Stimulated activated CD4-positive, alpha-beta T cell treated with anti-CD3 and anti-CD28 coated beads, Interleukin-15, amount 100 ng/mL, for 1 hour (primary cell): ENCODE results near the gene ARHGAP15.

ENCODE experiments used
- DNase-seq, 2 donors: peaks; one replicate each; pipeline ENCODE4 v3.0.0-alpha.2; 2020; ENCODE audit warnings: low read depth in 1 of 2, low spot score in 1 of 2

ARHGAP15 gene

DNA sequence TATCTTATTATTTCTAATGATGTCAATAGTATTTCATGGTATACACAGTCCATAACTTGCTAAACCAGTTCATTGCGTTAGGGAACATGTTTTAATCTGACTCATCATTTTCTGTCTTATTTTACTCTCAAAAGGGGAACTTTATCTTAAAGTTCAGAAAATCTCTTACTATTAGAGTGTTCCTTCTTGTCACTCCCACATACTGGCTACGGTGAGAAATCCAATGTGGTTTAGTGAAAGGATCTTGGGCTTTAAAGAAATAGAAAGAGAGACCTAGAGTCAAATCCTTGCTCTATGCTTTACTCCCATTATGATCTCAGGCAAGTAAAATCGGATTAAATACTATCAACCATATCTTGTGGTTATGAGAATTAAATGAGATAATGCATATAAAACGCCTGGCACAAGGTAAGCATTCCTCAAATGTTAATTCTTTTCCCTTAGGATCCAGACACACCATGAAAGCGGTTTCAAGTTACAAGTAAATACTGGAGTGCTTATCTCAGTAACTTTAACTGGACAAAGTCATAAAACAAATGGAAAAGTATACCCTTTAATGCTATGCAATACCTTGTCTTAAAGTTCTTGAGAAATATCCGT lies 576.0 kb downstream of the ARHGAP15 start:
- no peak for DNase-seq

DNA sequence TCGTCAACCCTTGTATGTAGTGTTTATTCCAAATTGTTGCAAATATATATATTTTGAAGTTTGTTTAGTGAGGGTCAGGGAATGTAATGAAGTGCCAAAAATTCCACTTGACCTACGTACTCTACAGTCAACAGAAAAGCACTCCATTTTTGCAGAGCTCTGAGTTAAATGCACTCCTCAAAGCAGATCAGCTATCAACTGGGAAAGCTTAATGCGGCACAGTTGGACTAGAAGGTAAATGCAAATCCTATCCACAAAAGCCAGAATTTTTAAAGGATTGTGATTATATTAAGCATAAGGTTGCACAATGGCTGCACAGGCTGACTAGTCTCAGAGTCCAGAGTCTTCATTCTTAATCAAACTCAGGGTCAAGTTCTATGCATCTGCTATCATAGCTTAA lies 577.1 kb downstream of the ARHGAP15 start:
- no peak for DNase-seq

DNA sequence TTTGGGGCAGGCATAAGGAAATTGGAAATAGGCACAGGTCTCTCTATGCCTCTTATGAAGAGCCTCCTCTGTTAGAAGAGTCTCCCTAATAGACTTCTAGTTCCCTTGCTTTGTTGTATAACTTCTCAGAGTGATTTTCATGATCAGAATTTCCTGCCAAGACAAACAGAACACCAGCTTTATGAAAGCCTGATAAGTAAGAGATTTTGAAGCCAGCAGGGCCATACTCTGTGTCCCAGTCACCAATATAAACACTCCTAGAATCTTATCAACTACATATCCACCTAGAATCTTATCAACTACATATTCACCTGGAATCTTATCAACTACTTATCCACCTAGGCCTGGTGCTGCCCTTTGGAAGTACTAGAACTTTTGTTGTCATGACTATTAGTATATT lies 579.5 kb downstream of the ARHGAP15 start:
- no peak for DNase-seq

- DNase-seq = no peak
Measured at GRCh38 chr2:143710196-143710595, 581.0 kb downstream of the ARHGAP15 start.

GRCh38 chr2:143710879-143711278 lies 581.7 kb downstream of the ARHGAP15 start:
- no peak for DNase-seq

DNA sequence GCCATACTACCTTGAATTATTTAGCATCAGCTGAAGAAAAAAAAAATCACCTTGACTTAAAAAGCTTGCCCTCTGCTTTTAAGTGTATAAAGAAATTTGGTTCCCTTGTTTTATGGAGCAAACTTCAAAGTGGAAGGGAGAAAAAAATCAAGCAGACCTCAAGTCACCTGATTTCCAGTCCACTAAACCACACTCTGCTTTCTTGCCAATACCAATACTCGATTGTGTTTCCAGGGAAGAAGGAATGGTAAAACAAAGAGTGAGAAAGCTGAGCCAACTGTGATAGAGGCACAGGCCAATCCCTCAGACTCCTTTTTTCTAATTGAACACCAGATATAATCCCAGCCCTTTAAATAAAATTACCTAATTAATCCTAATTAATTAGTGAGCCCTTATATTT lies 587.3 kb downstream of the ARHGAP15 start:
- no peak for DNase-seq

DNA sequence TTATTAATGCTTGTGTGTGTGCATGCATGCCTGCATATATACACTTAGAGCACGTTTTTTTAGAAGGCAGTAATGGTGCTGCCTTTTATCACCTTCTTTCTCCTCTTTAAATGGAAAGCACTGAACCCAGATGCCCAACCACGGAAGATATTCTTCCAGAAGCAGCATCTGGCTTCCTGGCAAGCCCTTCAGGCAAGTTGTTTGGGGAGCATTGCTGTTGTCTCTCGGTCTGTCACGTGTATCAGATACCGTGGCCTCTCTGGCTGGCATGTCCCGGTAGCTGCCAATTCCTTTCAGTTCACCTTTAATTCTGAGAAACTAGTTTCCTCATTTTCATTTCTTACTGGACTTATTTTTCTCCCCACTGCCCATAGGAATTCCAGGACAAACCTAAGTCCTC lies 587.8 kb downstream of the ARHGAP15 start:
- no peak for DNase-seq

DNA sequence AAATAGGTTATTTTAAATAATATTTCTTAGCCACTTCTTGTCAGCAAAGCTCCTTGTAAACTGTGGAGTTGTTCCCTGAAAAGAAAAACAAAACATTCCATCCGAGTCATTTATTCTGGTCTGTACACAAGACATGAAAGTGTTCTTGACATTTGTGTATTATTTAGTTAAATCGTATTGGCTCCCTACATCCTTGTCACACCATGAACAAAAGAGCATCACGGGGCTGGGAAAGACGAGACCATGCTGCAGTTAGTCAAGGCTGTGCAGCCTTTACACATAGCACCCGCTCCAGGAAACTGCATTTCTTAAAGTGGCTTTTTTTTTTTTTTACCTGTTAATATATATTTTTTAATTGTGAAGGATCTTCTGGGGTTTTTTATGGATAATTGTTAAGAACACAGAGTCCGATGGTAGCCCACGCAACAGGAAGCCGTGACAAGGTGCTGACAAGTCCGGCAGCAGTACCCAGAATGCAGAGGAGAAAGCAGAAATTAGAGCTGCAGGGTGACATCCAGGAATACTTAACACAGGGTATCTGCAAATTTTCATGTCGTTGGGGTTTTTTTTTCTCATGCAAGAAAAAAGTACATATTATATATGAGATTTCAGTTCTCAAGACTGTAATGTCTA lies 588.4 kb downstream of the ARHGAP15 start:
- no peak for DNase-seq

GRCh38 chr2:143718745-143719144 lies 589.5 kb downstream of the ARHGAP15 start:
- no peak for DNase-seq

- DNase-seq = no peak
Measured at GRCh38 chr2:143719406-143719805, 590.2 kb downstream of the ARHGAP15 start.

- DNase-seq = no peak
Measured at GRCh38 chr2:143720095-143720664, 591.0 kb downstream of the ARHGAP15 start.

DNA sequence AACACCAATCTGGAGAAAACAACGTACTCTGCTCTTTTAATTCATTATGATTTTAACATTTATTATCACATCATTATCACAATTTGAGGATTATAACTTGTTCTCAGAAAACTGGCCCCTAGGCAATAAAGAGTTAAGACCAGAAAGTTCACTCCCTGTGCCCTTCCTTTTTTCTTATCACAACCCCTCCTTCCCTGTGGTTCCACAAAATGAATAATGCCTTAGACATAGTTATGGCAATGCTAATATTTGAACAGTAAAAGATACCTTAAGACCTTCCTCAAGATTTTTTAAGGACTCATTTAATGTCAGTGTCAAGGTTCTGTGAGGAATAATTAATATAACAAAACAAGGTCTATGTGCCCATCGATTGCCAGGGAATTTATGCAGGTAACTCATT lies 596.2 kb downstream of the ARHGAP15 start:
- DNase-seq = no peak

GRCh38 chr2:143726151-143726845 lies 597.1 kb downstream of the ARHGAP15 start:
- no peak for DNase-seq

DNA sequence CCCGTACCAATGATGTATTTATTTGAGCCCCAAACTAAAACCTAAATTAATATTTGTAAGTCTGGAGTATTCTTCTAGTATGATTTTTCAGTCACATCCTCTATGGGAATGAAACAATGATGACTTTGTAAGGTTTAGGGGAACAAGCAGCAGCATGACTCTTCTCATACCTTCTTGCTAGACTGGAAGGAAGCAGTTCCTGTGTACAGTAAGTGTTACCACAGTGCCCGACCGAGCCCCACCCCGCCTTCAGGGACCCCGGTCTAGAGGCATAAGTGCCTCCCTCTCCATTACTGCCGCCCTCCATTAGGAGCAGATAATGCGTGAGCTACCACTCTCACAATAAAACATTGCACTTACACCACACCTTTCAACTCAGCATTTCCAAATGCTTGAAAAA lies 599.3 kb downstream of the ARHGAP15 start:
- no peak for DNase-seq

DNA sequence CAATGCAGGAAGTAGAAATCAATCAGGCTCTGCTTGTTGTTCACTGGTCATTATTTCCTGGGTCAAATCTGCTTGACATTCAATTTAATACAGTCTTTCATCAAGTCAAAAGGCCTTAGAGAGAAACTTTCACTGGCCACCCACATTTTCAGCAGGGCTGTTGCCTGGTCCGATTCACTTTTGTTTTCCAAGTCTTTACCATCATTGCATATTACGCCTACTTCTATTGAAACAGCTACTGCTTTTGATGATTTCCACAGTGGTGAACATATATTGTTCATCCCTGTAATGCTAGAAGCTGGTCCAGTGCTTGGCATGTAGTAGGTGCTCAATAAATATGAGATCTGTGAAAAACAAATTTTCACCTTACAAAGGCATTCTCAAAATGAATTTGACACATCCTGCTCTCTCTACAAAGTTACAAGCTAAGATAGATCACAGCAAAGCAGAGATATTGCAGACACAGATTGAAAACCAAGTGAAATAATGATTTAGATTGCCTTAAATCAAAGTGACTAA lies 600.1 kb downstream of the ARHGAP15 start:
- no peak for DNase-seq

DNA sequence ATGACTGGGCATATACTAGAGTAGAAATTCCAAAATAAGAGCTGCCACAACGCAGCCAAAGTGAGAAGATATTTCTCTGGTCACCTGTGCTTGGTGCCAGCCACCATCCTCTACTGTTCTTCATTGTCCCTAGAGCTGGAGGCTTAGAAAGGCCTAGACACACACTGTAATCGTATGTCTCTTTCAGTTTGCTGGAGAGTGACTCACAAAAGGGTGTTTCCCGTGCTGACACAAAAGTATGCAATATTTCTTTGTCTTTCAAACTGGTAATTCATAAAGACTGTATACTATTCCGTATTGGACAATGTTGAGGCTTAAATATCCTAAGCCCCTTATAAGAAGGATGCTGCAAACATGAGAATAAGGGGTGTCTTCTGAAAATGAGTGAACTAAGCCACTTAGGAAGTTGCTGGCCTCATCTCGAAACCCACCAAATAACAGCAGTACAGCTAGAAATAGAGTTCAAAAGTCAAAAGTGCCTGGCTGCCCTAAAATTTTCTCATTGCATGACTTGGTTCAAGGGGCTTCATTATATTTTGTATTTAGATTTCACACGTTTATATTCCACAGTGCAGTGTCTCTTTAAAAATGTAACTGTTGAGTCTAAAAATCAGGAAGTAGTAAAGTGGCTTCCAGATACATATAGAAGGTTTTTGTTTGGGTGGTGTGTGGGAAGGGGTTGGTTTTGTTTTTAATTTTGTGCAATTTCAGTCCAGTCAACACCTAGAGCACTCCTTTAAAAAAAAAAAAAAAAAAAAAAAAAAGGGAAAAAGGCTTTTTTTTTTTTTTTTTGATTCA lies 601.1 kb downstream of the ARHGAP15 start:
- no peak for DNase-seq

DNA sequence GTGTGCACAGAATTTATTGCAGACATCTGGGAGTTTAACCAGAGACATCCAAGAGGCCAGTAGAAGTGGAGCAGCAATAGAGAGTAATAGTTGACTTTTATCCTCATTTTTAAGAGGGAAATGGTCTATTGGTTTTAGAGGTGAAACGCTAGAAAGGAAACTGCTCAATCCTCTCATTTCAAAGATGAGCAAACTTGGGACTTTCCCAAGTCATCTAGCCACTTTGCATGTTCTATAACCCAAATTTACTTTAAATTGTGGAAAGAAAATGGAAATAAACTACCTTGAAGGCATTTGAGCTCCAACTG lies 601.7 kb downstream of the ARHGAP15 start:
- no peak for DNase-seq

DNA sequence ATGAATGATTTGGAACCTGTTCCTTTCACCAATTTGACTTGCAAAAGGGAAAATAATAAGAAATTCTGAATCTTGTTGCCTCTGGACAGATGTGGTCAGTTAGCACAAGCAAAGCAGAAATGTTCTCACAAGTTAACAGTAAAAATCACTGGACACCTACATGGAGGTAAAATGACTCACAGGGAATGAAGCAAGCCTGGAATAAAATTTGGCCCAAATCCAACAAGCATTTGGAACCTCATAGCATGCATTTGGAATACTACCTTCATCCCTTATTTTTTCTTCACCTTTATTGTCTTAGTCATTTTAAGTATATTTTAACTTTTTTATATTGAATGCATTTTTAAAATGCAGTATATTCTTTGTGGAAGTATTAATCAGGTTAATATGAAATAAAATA lies 602.9 kb downstream of the ARHGAP15 start:
- DNase-seq = no peak

- DNase-seq = no peak
Measured at GRCh38 chr2:143732871-143733270, 603.7 kb downstream of the ARHGAP15 start.

GRCh38 chr2:143734507-143734906 lies 605.3 kb downstream of the ARHGAP15 start:
- DNase-seq = no peak

GRCh38 chr2:143736904-143737303 lies 607.7 kb downstream of the ARHGAP15 start:
- DNase-seq = no peak
